Body of pancreas (tissue), 4 donors: ENCODE measurements around the gene PRPS1. TPM values are rescaled to one million over a fixed set of nuclear protein-coding genes. Genes with fewer than 3 reads are reported as not detected.
"Not testable (repeated sequence)": the region's sequence is repeated elsewhere in the genome, so short reads cannot be mapped to it uniquely, and the experiment has no call there.

Source experiments
- ATAC-seq: fragments of 150-250 bp; one replicate; pipeline ENCODE4 v1.9.1; 2016
- DNase-seq, 4 donors: peaks; one replicate each; pipeline ENCODE4 v3.0.0-alpha.2; 2019
- H3K27ac ChIP-seq, 4 donors: fragments of 200-600 bp; sonication (generic); 1 replicate in 3 of 4; 2 replicates in 1 of 4; pipeline versions ENCODE4 v1.5.1 to v1.6.1; 2016 to 2019; ENCODE audit warnings: mild to moderate bottlenecking in 1 of 4, mixed read lengths in 1 of 4, moderate library complexity in 1 of 4
- H3K27me3 ChIP-seq, 2 donors: fragments of 200-600 bp; sonication (generic); one replicate each; pipeline ENCODE4 v1.6.0; 2016; ENCODE audit warnings: mild to moderate bottlenecking in 1 of 2
- H3K36me3 ChIP-seq, 2 donors: fragments of 200-600 bp; sonication (generic); replicated peaks in 1 of 2; 2 replicates each; pipeline ENCODE4 v1.5.1; 2016; ENCODE audit warnings: low read depth in 2 of 2; ENCODE audit not compliant: insufficient read depth in 1 of 2
- H3K4me1 ChIP-seq: fragments of 200-600 bp; sonication (generic); one replicate; pipeline ENCODE4 v1.6.0; 2016
- H3K4me3 ChIP-seq, 2 donors: fragments of 200-600 bp; sonication (generic); 1 replicate in 1 of 2; 2 replicates in 1 of 2; pipeline ENCODE4 v1.5.1; 2016 to 2019
- H3K9me3 ChIP-seq, 3 donors: fragments of 200-600 bp; sonication (generic); 1 replicate in 2 of 3; 2 replicates in 1 of 3; pipeline ENCODE4 v1.5.1; 2016
- CTCF ChIP-seq, 7 experiments: fragments of 450-650 bp in 4 of 7; fragments of 200-600 bp in 3 of 7; sonication (generic) in 3 of 7; IDR thresholded peaks; one replicate each; pipeline ENCODE4 v1.5.1; 2016 to 2019; ENCODE audit warnings: antibody characterized with exemption in 7 of 7
- POLR2A ChIP-seq, 3 donors: fragments of 450-650 bp; IDR thresholded peaks; one replicate each; pipeline ENCODE4 v1.6.1; 2016; ENCODE audit warnings: antibody characterized with exemption in 3 of 3, mild to moderate bottlenecking in 2 of 3
- WGBS, 2 donors: methylation state at CpG; one replicate each; pipeline ENCODE4 v1.1.5; 2017; 5-methylcytosine and 5-hydroxymethylcytosine counted together
- intact Hi-C: fragments of 100-400 bp; cut with DNase I; formaldehyde crosslinking; loops from one replicate; pipeline ENCODE4 v1.15.1; 2023
- total RNA-seq, 2 donors: library from RNA; depleted of rRNA; stranded (reverse); fragments of >200 nt; gene quantifications; one replicate each; pipeline ENCODE4 v1.1.0, GENCODE V29; 2016

Gene PRPS1
- total RNA-seq, 2 donors from 2014 or later, result 6.5 to 18.1 TPM

- WGBS, 2 donors, result 20 to 48% methylated on average over 1 to 5 of the region's 5 CpGs
- Histone ChIP-seq H3K27ac (no peak overlapping the region), H3K36me3 (no peaks in the 10 kb centered on the region), H3K27me3 (no peaks in the 10 kb centered on the region), H3K9me3 (no peaks in the 10 kb centered on the region), H3K4me3 (no peak overlapping the region), H3K4me1 (peaks cover 33% of the 10 kb centered on the region)
- DNase-seq (no peak), ATAC-seq (no peak)
- intact Hi-C loops, result loop anchor here (10.0 kb wide), 2 partner anchors 105 to 225 kb away; partner anchors contain the start of genes NCBP2L and TSC22D3
- TF ChIP-seq POLR2A (IDR thresholded peaks at IDR 0.05) (no peak), CTCF (IDR thresholded peaks at IDR 0.05) (no peak)
These were observed 41.7 kb downstream of the PRPS1 start for GRCh38 chrX:107669885-107670628.

GRCh38 chrX:107671256-107671655, 42.9 kb downstream of the PRPS1 start:
- H3K36me3 ChIP-seq, H3K27ac ChIP-seq, ATAC-seq, H3K4me3 ChIP-seq, H3K9me3 ChIP-seq, H3K27me3 ChIP-seq, DNase-seq: not testable (repeated sequence)
- WGBS, 2 donors, result 88 to 90% methylated on average over 5 to 8 of the region's 9 CpGs
- intact Hi-C loops, result loop anchor here (10.0 kb wide), 1 partner anchor 104 kb away; the partner anchor contains the start of genes NCBP2L and TSC22D3
- H3K4me1 ChIP-seq, result peaks cover 41% of the 10 kb centered on the region

GRCh38 chrX:107672955-107673378, 44.7 kb downstream of the PRPS1 start:
- 0% methylated on average over 1 to 8 of the region's 9 CpGs for WGBS, 2 donors
- ATAC-seq (peak; percentile 45), DNase-seq (peak; percentile 58 to 75 (median 65))
- no peak overlapping the region for H3K4me3 ChIP-seq
- TF ChIP-seq POLR2A (IDR thresholded peaks at IDR 0.05) (no peak), CTCF (IDR thresholded peaks at IDR 0.05) (peak; percentile 21 to 82 (median 70))
- H3K27ac ChIP-seq, result peak overlapping the region; percentile 5 to 77 (median 40)
- intact Hi-C loops, result loop anchor here (10.0 kb wide), 1 partner anchor 102 kb away; the partner anchor contains the start of genes NCBP2L and TSC22D3
- H3K27me3 ChIP-seq, result no peaks in the 10 kb centered on the region
- peaks cover 48% of the 10 kb centered on the region for H3K4me1 ChIP-seq
- H3K36me3 ChIP-seq, result no peaks in the 10 kb centered on the region
- H3K9me3 ChIP-seq, result no peaks in the 10 kb centered on the region

- peak overlapping the region; percentile 5 to 77 (median 40) for H3K27ac ChIP-seq
- H3K4me3 ChIP-seq, result no peak overlapping the region
- TF ChIP-seq CTCF (IDR thresholded peaks at IDR 0.05), result no peak
- no peak for TF ChIP-seq POLR2A (IDR thresholded peaks at IDR 0.05)
- no peak for ATAC-seq
- no peak for DNase-seq
- H3K4me1 ChIP-seq, result peaks cover 51% of the 10 kb centered on the region
- intact Hi-C loops, result loop anchor here (10.0 kb wide), 1 partner anchor 101 kb away; the partner anchor contains the start of genes NCBP2L and TSC22D3
- 64 to 82% methylated on average over 6 of the region's 6 CpGs for WGBS, 2 donors
- no peaks in the 10 kb centered on the region for H3K36me3 ChIP-seq
- H3K27me3 ChIP-seq, result no peaks in the 10 kb centered on the region
- no peaks in the 10 kb centered on the region for H3K9me3 ChIP-seq
These were observed 45.1 kb downstream of the PRPS1 start for GRCh38 chrX:107673431-107673830.

GRCh38 chrX:107673933-107674479, 45.7 kb downstream of the PRPS1 start:
- H3K36me3 ChIP-seq, result no peaks in the 10 kb centered on the region
- H3K4me3 ChIP-seq, result no peak overlapping the region
- peak; percentile 40 to 85 (median 66) for DNase-seq
- WGBS, 2 donors, result 44 to 63% methylated on average over 5 of the region's 7 CpGs
- TF ChIP-seq POLR2A (IDR thresholded peaks at IDR 0.05) (no peak), CTCF (IDR thresholded peaks at IDR 0.05) (peak in 1 of 7 experiments; percentile 4)
- peaks cover 51% of the 10 kb centered on the region for H3K4me1 ChIP-seq
- peak overlapping the region; percentile 26 to 89 (median 56) for H3K27ac ChIP-seq
- H3K27me3 ChIP-seq, result no peaks in the 10 kb centered on the region
- no peaks in the 10 kb centered on the region for H3K9me3 ChIP-seq
- peak; percentile 8 for ATAC-seq
- intact Hi-C loops, result loop anchor here (10.0 kb wide), 1 partner anchor 101 kb away; the partner anchor contains the start of genes NCBP2L and TSC22D3
